ENCODE results near the gene RMND1. TPM values are rescaled to one million over a fixed set of nuclear protein-coding genes. Genes with fewer than 3 reads are reported as not detected.

RMND1 gene
- polyA plus RNA-seq, result 13.7 TPM

- Mint-ChIP-seq H3K4me1 (peaks cover 30 to 32% (median 30%) of the 10 kb centered on the region in 3 donors), H3K27ac (peak within 1 kb of the TSS; percentile 67 to 99 (median 97)), H3K9me3 (no peaks in the 10 kb centered on the region), H3K27me3 (no peaks in the 10 kb centered on the region), H3K36me3 (peaks cover 1% of the 10 kb centered on the region), H3K4me3 (peak within 1 kb of the TSS; percentile 96 to 99 (median 99))
Observed at GRCh38 chr6:151451950-151452749, at the start of gene RMND1. Gene RMND1 (minus strand): TSS chr6:151452126. CDS start chr6:151445811, 6,315 bp downstream.

GRCh38 chr6:151499551-151499950 is 47.6 kb upstream of the RMND1 start:
- Mint-ChIP-seq H3K27ac (no peak overlapping the region), H3K36me3 (no peaks in the 10 kb centered on the region), H3K4me3 (no peak overlapping the region), H3K27me3 (peaks cover 19% of the 10 kb centered on the region), H3K9me3 (peaks cover 0 to under 1% (median 0%) of the 10 kb centered on the region in 3 donors), H3K4me1 (peaks cover 8 to 18% (median 11%) of the 10 kb centered on the region in 3 donors)

DNA sequence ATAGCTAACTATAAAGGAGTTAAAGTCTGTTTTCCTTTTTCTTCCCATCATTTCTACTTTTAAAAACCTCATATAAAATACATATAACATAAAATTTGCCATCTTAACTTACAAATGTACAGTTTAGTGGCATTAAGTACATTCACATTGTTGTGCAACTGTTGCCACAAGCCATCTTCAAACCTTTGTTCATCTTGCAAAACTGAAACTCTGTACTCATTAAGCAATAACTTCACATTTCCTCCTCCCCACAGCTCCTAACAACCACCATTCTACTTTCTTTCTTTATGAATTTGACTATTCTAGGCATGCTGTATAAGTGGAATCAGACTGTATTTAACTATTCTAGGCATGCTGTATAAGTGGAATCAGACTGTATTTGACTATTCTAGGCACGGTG is 46.4 kb upstream of the RMND1 start:
- Mint-ChIP-seq H3K27ac (no peak overlapping the region), H3K4me3 (no peak overlapping the region), H3K36me3 (peaks cover under 1% of the 10 kb centered on the region), H3K27me3 (peaks cover 26% of the 10 kb centered on the region), H3K9me3 (no peaks in the 10 kb centered on the region), H3K4me1 (peaks cover 13 to 23% (median 17%) of the 10 kb centered on the region in 3 donors)

GRCh38 chr6:151497905-151498304 is 46.0 kb upstream of the RMND1 start:
- H3K4me3 Mint-ChIP-seq, result no peak overlapping the region
- peaks cover 30% of the 10 kb centered on the region for H3K27me3 Mint-ChIP-seq
- H3K27ac Mint-ChIP-seq, result no peak overlapping the region
- peaks cover 14 to 25% (median 20%) of the 10 kb centered on the region in 3 donors for H3K4me1 Mint-ChIP-seq
- H3K9me3 Mint-ChIP-seq, result no peaks in the 10 kb centered on the region
- H3K36me3 Mint-ChIP-seq, result peaks cover 3% of the 10 kb centered on the region

- peak overlapping the region in 2 of 4 donors; percentile 31 to 84 for H3K4me3 Mint-ChIP-seq
- H3K27me3 Mint-ChIP-seq, result peaks cover 38% of the 10 kb centered on the region
- H3K4me1 Mint-ChIP-seq, result peaks cover 14 to 25% (median 20%) of the 10 kb centered on the region in 3 donors
- no peak overlapping the region for H3K27ac Mint-ChIP-seq
- H3K36me3 Mint-ChIP-seq, result peaks cover 3% of the 10 kb centered on the region
- H3K9me3 Mint-ChIP-seq, result no peaks in the 10 kb centered on the region
Observed at GRCh38 chr6:151495380-151495779, 43.5 kb upstream of the RMND1 start.

DNA sequence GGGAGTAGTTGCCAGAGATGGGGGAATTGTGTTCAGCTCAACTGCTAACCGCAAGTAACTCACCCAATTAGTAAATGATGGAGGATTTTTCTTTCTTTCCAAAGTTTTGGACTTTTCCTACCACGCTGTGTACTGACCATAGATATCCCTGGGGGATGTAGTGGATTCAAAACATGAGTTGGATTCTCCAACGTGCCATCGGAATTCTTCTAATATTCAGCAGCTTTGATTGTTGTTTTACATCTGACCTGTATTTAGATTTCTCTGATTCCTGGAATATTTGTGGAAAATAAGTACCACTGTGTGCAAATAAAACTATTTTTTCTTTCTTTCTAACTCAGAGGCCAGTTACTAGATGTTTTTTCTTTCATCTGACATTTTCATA is 43.0 kb upstream of the RMND1 start:
- H3K4me1 Mint-ChIP-seq, result peaks cover 11 to 21% (median 17%) of the 10 kb centered on the region in 3 donors
- no peaks in the 10 kb centered on the region for H3K9me3 Mint-ChIP-seq
- peaks cover 35% of the 10 kb centered on the region for H3K27me3 Mint-ChIP-seq
- H3K4me3 Mint-ChIP-seq, result peak overlapping the region; percentile 31 to 88 (median 82)
- peaks cover 3% of the 10 kb centered on the region for H3K36me3 Mint-ChIP-seq
- H3K27ac Mint-ChIP-seq, result no peak overlapping the region

DNA sequence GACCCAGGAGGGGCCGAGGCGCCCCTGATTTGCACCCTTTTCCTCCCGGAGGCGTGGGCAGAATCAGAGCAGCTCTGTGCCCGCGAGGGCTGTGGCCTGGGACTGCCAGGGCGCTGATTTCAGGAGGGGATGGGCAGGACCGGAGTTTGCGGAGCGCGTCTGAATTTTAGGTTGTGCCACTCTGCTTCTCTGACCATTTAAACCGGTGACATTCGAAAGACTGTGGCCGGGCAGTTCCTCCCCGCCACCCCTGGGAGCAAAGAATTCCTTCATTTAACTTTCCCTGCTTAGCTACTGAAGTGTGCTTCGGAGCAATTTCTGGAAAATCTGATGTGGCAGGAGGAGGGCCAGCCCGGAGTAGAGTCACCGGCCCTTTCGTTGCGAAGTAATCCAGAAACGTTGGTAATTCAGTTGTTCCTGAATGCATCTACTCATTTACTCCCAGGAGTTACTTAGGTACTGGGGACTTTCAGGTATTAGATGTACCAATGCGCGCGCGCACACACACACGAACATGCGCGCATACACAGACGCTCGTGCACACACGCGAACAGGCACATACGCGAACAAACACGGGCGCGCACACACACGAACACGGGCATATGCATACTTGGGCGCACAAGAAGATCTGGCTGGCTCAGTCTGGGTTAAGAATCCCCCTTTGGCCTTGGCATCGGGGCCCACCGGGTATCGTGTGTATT is 42.5 kb upstream of the RMND1 start:
- peaks cover 3% of the 10 kb centered on the region for H3K36me3 Mint-ChIP-seq
- H3K4me3 Mint-ChIP-seq, result peak overlapping the region; percentile 31 to 88 (median 82)
- H3K27me3 Mint-ChIP-seq, result peaks cover 34% of the 10 kb centered on the region
- H3K4me1 Mint-ChIP-seq, result peaks cover 11 to 19% (median 14%) of the 10 kb centered on the region in 3 donors
- H3K27ac Mint-ChIP-seq, result peak overlapping the region in 1 of 3 donors; percentile 43
- no peaks in the 10 kb centered on the region for H3K9me3 Mint-ChIP-seq

DNA sequence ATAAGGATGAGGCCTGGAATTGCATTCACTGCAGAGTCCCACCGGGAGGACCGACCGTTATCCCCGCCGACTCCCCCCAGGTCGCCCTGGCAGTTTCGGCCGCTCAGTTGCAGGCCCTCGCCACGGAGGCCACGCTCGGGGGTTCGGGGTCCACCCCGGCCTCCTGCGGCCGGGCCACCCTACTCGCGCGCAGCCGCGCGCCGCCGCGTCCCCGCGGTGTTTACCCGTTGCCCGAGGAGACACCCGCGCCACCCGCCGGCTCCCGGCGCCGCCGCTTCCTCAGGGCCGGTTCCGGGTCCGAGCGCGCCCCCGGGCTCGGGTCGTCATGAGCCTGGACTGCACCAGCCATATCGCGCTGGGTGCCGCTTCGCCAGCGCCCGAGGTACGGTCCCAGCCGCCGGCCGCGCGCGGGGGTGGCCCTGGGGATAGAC is 41.9 kb upstream of the RMND1 start, which contains the start of gene CCDC170:
TSS of gene CCDC170 (plus strand) at position 214 of the 431 bp plus-strand sequence. CDS start at position 326, 112 bp downstream.
- H3K36me3 Mint-ChIP-seq, result peaks cover 3% of the 10 kb centered on the region
- H3K4me1 Mint-ChIP-seq, result peaks cover 11 to 19% (median 14%) of the 10 kb centered on the region in 3 donors
- peak within 1 kb of the TSS in 1 of 3 donors; percentile 43 for H3K27ac Mint-ChIP-seq
- no peaks in the 10 kb centered on the region for H3K9me3 Mint-ChIP-seq
- peaks cover 34% of the 10 kb centered on the region for H3K27me3 Mint-ChIP-seq
- H3K4me3 Mint-ChIP-seq, result peak within 1 kb of the TSS; percentile 31 to 88 (median 82)

GRCh38 chr6:151493161-151493803 is 41.4 kb upstream of the RMND1 start:
- peaks cover 11 to 15% (median 14%) of the 10 kb centered on the region in 3 donors for H3K4me1 Mint-ChIP-seq
- H3K27ac Mint-ChIP-seq, result no peak overlapping the region
- peak overlapping the region; percentile 5 to 86 (median 63) for H3K4me3 Mint-ChIP-seq
- H3K27me3 Mint-ChIP-seq, result peaks cover 34% of the 10 kb centered on the region
- H3K9me3 Mint-ChIP-seq, result no peaks in the 10 kb centered on the region
- peaks cover 3% of the 10 kb centered on the region for H3K36me3 Mint-ChIP-seq

- Mint-ChIP-seq H3K4me3 (peak overlapping the region in 1 of 4 donors; percentile 22), H3K27ac (peak overlapping the region in 1 of 3 donors; percentile 39), H3K36me3 (peaks cover 3% of the 10 kb centered on the region), H3K27me3 (peaks cover 32% of the 10 kb centered on the region), H3K9me3 (peaks cover 0 to 4% (median 0%) of the 10 kb centered on the region in 3 donors), H3K4me1 (peaks cover 11 to 14% (median 13%) of the 10 kb centered on the region in 3 donors)
Observed at GRCh38 chr6:151490996-151491395, 39.1 kb upstream of the RMND1 start.

GRCh38 chr6:151488226-151488625 is 36.3 kb upstream of the RMND1 start:
- Mint-ChIP-seq H3K9me3 (peaks cover 0 to 4% (median 2%) of the 10 kb centered on the region in 3 donors), H3K27me3 (peaks cover 11% of the 10 kb centered on the region), H3K27ac (no peak overlapping the region), H3K4me1 (peaks cover 0 to 2% (median under 1%) of the 10 kb centered on the region in 3 donors), H3K4me3 (no peak overlapping the region), H3K36me3 (peaks cover 4% of the 10 kb centered on the region)

GRCh38 chr6:151483994-151484393 is 32.1 kb upstream of the RMND1 start:
- H3K27ac Mint-ChIP-seq, result no peak overlapping the region
- H3K9me3 Mint-ChIP-seq, result peaks cover 0 to 4% (median 2%) of the 10 kb centered on the region in 3 donors
- peaks cover 2% of the 10 kb centered on the region for H3K36me3 Mint-ChIP-seq
- peaks cover 4 to 16% (median 12%) of the 10 kb centered on the region in 3 donors for H3K4me1 Mint-ChIP-seq
- H3K4me3 Mint-ChIP-seq, result no peak overlapping the region
- H3K27me3 Mint-ChIP-seq, result no peaks in the 10 kb centered on the region

- Mint-ChIP-seq H3K4me3 (peak overlapping the region; percentile 25 to 91 (median 80)), H3K9me3 (peaks cover 0 to 4% (median 2%) of the 10 kb centered on the region in 3 donors), H3K27me3 (no peaks in the 10 kb centered on the region), H3K36me3 (peaks cover 2% of the 10 kb centered on the region), H3K4me1 (peaks cover 4 to 16% (median 12%) of the 10 kb centered on the region in 3 donors), H3K27ac (peak overlapping the region in 2 of 3 donors; percentile 81 to 96)
Observed at GRCh38 chr6:151482290-151482689, 30.4 kb upstream of the RMND1 start.

GRCh38 chr6:151481786-151482185 is 29.9 kb upstream of the RMND1 start:
- Mint-ChIP-seq H3K27me3 (no peaks in the 10 kb centered on the region), H3K36me3 (peaks cover 2% of the 10 kb centered on the region), H3K4me1 (peaks cover 4 to 16% (median 12%) of the 10 kb centered on the region in 3 donors), H3K27ac (no peak overlapping the region), H3K4me3 (peak overlapping the region in 3 of 4 donors; percentile 25 to 63 (median 39)), H3K9me3 (peaks cover 0 to 2% (median 0%) of the 10 kb centered on the region in 3 donors)

Data from IgD-negative memory B cell (primary cell).